NCI-H1436 (cell line): Measurements from ENCODE around the gene SF1.

ENCODE experiments used
- DNase-seq: peaks from one replicate; lab custom pipeline; 2025; lab: John Stamatoyannopoulos, UW

The SF1 gene

DNA sequence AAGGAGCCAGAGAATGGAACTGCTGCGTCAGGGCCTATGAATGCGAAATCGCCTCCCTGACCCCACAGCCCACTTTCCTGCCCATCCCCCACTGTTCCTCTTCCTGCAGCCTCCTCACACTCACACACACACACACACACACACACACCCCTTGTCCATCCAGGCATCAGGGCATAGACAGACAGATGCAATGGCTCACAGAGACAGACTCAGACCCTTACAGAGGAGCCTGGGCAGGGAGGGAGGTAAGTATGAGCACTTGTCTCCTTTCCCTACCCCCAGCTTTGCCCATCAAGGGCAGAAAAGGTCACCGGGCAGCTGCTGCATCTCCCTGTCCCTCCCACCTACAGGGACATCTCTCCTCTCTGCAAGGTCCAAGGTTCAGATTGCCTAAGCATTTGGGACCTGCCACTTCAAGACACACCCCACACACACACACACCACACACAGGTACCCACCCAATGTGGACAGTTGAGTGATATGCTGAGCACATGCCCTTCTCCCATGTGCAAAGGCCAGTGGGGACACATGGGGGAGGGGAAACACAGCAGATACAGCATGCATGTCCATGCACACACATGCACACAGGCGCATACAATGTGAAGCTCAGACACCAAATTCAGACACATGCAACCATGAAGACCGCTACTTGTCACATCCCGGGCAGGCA, 53.3 kb downstream of the SF1 start:
- no peak for DNase-seq

GRCh38 chr11:64723907-64724862, 54.2 kb downstream of the SF1 start:
- DNase-seq = no peak

- DNase-seq = peak; percentile 86
Observed at GRCh38 chr11:64723117-64723906, 55.0 kb downstream of the SF1 start, which contains the start of gene NRXN2. NRXN2 (minus strand) TSS chr11:64723197; CDS start chr11:64713699, 9,498 bp downstream.

GRCh38 chr11:64722141-64723065, 55.9 kb downstream of the SF1 start:
- DNase-seq = no peak

GRCh38 chr11:64721359-64721699, 57.0 kb downstream of the SF1 start:
- no peak for DNase-seq

DNA sequence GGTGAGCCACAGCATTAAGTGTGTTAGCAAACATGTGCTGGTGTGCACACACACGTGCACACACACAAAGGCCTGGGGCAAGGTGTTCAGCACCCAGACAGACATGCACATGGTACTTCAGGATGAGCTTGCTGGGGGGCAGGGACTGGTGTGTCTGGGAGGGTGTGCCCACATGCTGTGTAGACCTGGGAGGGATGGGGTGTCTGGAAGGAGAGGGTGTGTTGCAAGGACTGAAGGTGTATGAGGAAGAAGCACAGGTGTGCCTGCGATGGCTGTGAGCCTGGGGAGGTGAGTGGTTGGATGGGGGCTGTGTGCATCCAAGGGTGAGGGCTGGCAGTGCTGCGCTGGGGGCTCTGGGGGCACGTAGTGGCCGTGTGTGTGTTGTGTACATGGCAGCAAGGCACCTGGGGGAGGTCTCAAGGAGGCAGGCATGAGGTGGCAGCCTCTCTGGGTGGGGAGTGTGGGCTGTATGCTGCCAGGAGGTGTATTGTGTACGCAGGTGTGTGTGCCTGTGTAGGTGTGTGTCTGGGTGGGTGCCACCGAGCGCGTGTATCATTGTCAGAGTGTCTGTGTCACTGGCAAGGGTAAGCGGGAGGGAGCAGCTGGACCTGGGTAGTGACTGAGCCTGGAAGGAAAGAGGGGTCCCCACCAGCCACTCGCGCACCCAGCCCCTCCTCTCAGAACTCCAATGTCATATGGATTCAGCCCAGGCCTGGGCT, 57.5 kb downstream of the SF1 start:
- no peak for DNase-seq

GRCh38 chr11:64720167-64720566, 58.2 kb downstream of the SF1 start:
- no peak for DNase-seq

DNA sequence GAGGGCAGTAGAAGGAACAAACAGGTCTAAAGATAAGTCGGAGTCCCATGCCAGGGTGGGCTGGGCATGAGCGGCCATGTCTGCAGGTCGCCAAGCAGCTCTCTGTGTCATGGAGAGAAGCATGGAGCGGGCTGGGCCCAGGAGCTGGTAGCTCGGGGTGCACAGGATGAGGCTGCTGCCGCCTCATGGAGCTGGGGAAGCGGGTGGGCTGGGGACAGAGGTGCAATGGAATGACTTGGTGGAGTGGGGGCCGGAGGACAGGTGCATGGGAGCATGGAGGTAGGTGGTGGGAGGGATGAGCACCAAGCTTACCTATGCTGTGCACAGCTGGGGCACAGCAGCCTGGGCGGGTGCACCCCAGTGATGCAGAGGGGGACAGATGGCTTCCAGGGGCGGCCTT, 58.9 kb downstream of the SF1 start:
- no peak for DNase-seq

GRCh38 chr11:64718780-64719124, 59.6 kb downstream of the SF1 start:
- no peak for DNase-seq

DNA sequence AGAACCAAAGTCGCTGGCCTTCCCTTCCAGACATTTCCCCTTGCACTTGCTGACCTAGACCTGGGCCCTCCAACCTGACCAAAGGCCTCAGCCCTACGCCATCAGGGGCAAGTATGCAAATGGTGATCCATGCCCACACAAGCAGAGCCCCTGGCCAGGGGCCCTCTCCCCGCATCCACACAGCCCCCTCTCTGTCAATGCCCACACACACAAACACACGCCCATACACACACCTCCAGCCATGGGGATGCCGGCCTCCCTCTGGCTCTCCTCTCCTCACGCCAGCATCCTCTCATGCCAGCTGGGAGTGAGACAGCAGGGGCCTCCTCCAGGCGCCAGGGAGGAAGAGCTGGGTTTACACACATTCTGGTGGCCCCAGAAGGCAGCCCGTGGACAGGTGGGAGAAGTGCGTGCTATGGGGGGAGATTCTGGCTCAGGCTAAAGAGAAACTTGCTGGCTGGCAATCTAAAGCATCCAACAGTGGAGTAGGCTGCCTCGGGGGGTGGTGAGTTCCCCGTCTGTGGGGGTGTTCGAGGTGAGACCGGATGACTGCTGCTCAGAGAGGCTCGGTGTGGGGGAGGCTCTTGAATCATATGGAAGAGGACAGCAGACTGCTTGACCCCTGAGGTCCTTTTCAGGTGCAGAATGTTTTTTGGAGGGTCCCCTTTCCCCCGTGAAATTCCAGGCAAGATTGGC, 60.1 kb downstream of the SF1 start:
- no peak for DNase-seq

DNA sequence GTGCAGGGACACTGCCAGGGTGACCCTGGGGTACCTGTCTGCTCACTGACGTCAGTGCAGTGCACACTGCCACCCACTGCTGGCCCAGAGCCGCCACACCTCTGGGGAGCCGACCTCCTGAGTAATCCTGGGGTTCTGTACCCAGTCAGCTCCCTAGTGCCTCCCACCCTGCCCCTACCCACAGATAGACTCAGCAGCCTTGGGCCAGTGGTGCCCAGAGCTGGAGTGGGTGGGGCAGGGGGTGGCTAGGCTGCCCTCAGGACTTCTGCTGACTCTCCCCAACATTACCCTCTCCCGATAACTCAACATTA, 61.1 kb downstream of the SF1 start:
- no peak for DNase-seq

DNA sequence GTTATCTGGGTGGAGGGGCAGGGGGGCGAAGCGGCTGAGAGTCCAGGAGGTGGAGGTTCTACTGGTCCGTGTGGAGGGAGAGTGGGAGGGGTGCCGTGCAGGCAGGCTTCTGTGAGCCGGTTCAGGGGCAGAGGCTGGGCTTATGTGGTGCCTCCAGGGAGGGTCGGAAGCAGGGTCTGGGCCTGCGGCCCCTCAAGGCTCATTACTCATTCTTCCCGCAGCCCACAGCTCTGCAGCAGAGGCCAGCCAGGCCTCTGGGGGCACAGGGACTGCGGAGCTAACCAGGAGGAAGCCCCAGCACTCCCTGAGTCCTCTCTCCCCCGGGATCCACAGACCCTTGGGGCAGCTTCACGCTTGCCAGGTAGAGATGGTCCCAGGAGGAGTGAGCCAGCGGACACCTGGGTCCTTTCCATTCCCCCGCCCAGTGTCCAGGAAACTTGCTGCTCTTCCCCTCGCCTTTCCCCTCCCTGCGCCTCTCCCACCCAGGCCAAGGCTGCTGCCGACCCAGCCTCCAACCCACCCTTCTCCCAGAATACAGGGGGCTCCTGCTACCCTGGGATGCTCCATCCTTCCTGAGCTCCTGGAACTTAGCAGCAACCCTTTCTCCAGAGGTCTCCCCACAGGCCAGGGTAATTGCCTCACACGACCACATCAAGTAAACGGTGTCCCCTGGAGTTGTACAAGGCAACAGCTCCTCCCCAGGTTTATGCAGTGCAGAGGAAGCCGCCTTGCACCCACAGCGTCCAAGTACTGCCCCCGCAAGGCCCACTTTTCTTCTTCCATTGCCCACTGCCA, 61.7 kb downstream of the SF1 start:
- DNase-seq = no peak

DNA sequence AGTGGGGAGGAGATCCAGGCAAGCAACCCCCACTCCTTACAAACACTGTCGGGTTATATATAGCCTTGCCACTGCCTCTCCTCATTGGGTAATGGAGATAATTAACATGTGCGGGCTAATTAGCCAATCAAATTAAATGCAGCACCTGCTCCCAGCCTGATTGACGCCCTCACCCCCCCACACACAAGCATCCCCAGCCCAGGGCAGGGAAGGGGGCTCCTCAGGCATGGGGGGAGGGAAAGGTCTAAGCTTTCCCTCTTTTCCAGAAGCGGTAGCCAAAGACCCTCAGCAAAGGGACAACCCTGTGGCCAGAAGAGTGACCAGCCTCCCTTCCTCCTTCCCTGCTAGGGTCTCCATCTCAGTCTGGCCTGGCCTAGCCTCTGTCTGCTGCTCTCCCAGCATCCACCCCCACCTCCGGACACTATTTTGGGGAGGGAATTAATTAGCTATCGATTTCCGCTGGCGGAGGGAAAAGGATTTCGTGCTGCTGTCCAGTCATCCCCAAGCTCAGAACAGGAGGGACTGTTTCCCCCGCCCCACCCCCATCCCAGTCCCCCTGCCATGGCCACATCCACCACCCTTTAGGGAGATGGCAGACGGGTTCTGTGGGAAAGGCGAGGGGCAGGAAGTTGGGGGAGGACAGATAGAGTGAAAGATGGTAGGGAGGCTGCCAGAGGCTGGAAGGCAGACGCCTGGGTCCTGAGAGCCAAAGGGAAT, 62.4 kb downstream of the SF1 start:
- no peak for DNase-seq

- no peak for DNase-seq
Observed at GRCh38 chr11:64715110-64715509, 63.2 kb downstream of the SF1 start.

DNA sequence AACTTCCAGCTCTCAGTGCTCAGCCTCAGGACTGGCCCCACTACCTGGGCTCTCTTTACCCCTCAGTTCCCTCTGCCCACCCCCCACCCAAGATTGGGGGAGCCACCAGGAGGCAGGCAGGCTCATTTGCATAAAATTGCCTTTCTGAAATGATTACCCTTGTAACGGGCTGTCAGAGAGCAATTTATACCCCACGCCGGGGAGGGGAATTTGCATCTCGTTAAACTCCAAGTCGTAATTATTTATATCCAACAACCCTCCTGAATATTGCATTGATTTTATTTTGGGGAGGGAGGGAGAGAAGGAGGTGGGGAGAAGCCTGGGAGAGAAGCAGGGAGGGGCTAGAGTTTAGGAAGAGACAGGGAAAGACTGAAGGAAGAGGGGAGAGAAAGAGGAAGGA, 63.7 kb downstream of the SF1 start:
- no peak for DNase-seq
